Stimulated activated CD8-positive, alpha-beta memory T cell treated with anti-CD3 and anti-CD28 coated beads, Interleukin-7, amount 100 ng/mL, for 24 hours (primary cell): ENCODE data around the gene CCL25.

Source experiments
- DNase-seq: peaks from one replicate; pipeline ENCODE4 v3.0.0-alpha.2; 2020; ENCODE audit warnings: low read depth

The CCL25 gene

GRCh38 chr19:8045872-8046568, 6.5 kb upstream of the CCL25 start:
- DNase-seq, result no peak

- no peak for DNase-seq
These were observed 5.9 kb upstream of the CCL25 start for GRCh38 chr19:8046569-8047165.

- peak; percentile 87 for DNase-seq
These were observed 2.1 kb upstream of the CCL25 start for GRCh38 chr19:8050274-8051096.

GRCh38 chr19:8054169-8054568, 1.6 kb downstream of the CCL25 start:
- DNase-seq, result no peak

- no peak for DNase-seq
These were observed 4.0 kb downstream of the CCL25 start for GRCh38 chr19:8056533-8056932.

- DNase-seq, result no peak
These were observed 5.1 kb downstream of the CCL25 start for GRCh38 chr19:8057545-8058270.

- DNase-seq, result no peak
These were observed 12.6 kb downstream of the CCL25 start for GRCh38 chr19:8064911-8065874.

- no peak for DNase-seq
These were observed 13.3 kb downstream of the CCL25 start for GRCh38 chr19:8065875-8066261.

GRCh38 chr19:8069096-8069973, 16.8 kb downstream of the CCL25 start:
- no peak for DNase-seq

- DNase-seq, result no peak
These were observed 19.4 kb downstream of the CCL25 start for GRCh38 chr19:8071912-8072311.

- no peak for DNase-seq
These were observed 21.9 kb downstream of the CCL25 start for GRCh38 chr19:8074501-8074900.

- DNase-seq, result no peak
These were observed 22.9 kb downstream of the CCL25 start for GRCh38 chr19:8075158-8076074.

GRCh38 chr19:8079988-8080387, 27.4 kb downstream of the CCL25 start:
- no peak for DNase-seq

- no peak for DNase-seq
These were observed 28.3 kb downstream of the CCL25 start for GRCh38 chr19:8080832-8081231.

- no peak for DNase-seq
These were observed 29.3 kb downstream of the CCL25 start for GRCh38 chr19:8081569-8082550.

GRCh38 chr19:8083141-8083540, 30.6 kb downstream of the CCL25 start:
- DNase-seq, result no peak

- DNase-seq, result no peak
These were observed 31.6 kb downstream of the CCL25 start for GRCh38 chr19:8084152-8084551.
